Hepatocyte (in vitro differentiated cells): ENCODE data around the gene RRP1. TPM values are rescaled to one million over a fixed set of nuclear protein-coding genes. Genes with fewer than 3 reads are reported as not detected.

Experiments
- DNase-seq: peaks from one replicate; pipeline ENCODE4 v3.0.0-alpha.2; 2016; ENCODE audit warnings: low spot score
- H2AFZ ChIP-seq: fragments of 200-600 bp; sonication (generic); 2 replicates; pipeline ENCODE4 v1.6.0; 2016; ENCODE audit warnings: antibody characterized with exemption, mild to moderate bottlenecking
- H3K27ac ChIP-seq: fragments of 200-600 bp; sonication (generic); 2 replicates; pipeline ENCODE4 v1.5.1; 2016; ENCODE audit warnings: mild to moderate bottlenecking
- H3K27me3 ChIP-seq: fragments of 200-600 bp; sonication (generic); 2 replicates; pipeline ENCODE4 v1.6.1; 2016
- H3K36me3 ChIP-seq: fragments of 200-600 bp; sonication (generic); replicated peaks from 2 replicates; pipeline ENCODE4 v1.5.1; 2016; ENCODE audit warnings: low read depth; ENCODE audit not compliant: insufficient read depth
- H3K4me1 ChIP-seq: fragments of 200-600 bp; sonication (generic); 2 replicates; pipeline ENCODE4 v1.5.1; 2016; ENCODE audit warnings: mild to moderate bottlenecking, moderate library complexity; ENCODE audit not compliant: insufficient read depth
- H3K4me2 ChIP-seq: fragments of 200-600 bp; sonication (generic); 2 replicates; pipeline ENCODE4 v1.6.0; 2016
- H3K4me3 ChIP-seq: fragments of 200-600 bp; sonication (generic); 2 replicates; pipeline ENCODE4 v1.5.1; 2016; ENCODE audit warnings: mild to moderate bottlenecking
- H3K79me2 ChIP-seq: fragments of 200-600 bp; sonication (generic); 2 replicates; pipeline ENCODE4 v1.6.0; 2017; ENCODE audit warnings: mild to moderate bottlenecking
- H3K9me2 ChIP-seq: fragments of 200-600 bp; sonication (generic); replicated peaks from 2 replicates; pipeline ENCODE4 v1.6.0; 2017; ENCODE audit warnings: mild to moderate bottlenecking; ENCODE audit not compliant: insufficient read depth
- H3K9me3 ChIP-seq: fragments of 200-600 bp; sonication (generic); 2 replicates; pipeline ENCODE4 v1.5.1; 2016; ENCODE audit warnings: low read depth, mild to moderate bottlenecking
- H4K20me1 ChIP-seq: fragments of 200-600 bp; sonication (generic); 2 replicates; pipeline ENCODE4 v1.6.0; 2016; ENCODE audit warnings: mild to moderate bottlenecking; ENCODE audit not compliant: insufficient read depth, poor library complexity, severe bottlenecking
- EZH2 ChIP-seq: fragments of 200-600 bp; sonication (generic); IDR thresholded peaks from 2 replicates; pipeline ENCODE4 v1.6.1; 2016; ENCODE audit warnings: antibody characterized with exemption, mild to moderate bottlenecking, borderline replicate concordance
- EZH2phosphoT487 ChIP-seq: fragments of 200-600 bp; sonication (generic); IDR thresholded peaks from one replicate; pipeline ENCODE4 v1.6.1; 2018; ENCODE audit warnings: antibody characterized with exemption, mild to moderate bottlenecking, low read depth, moderate library complexity; ENCODE audit not compliant: unreplicated experiment, severe bottlenecking
- WGBS: methylation state at CpG from one replicate; pipeline ENCODE4 v1.1.6; 2016; ENCODE audit warnings: low lambda C conversion rate; ENCODE audit errors: missing lambda C conversion rate; 5-methylcytosine and 5-hydroxymethylcytosine counted together
- polyA plus RNA-seq: library from polyadenylated mRNA; unstranded; fragments of >200 nt; fragmentation: Nextera tagmentation; extraction: Ambion mirVana; gene quantifications from 2 replicates; pipeline ENCODE4 v1.2.1, GENCODE V29; 2016
- total RNA-seq: library from RNA; depleted of rRNA; stranded (reverse); fragments of >200 nt; gene quantifications from 2 replicates; pipeline ENCODE4 v1.2.3, GENCODE V29; 2014
- TF ChIP-seq, protein P1 (sequence below): fragments of 200-600 bp; sonication (generic); IDR thresholded peaks from 2 replicates; pipeline ENCODE4 v1.5.1; 2016; ENCODE audit warnings: antibody characterized with exemption, mild to moderate bottlenecking; ENCODE audit not compliant: poor library complexity

The RRP1 gene
- total and polyA plus RNA-seq, 2 experiments from 2014 or later = 24.1 to 32.0 TPM

DNA sequence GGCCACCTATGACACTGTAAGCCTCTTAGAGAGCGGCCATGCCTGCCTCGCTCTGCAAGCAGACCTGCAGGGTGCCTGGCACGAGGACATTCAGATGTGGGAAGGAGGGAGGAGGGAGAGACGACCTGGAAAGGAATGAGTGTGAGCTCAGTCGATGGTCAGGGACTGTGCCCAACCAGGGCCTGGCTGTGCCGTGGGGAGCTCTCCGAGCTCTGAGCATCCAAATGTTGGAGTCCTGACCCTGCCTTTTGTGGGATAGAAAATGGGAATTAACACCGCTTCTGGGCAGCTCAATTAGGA, 20.6 kb upstream of the RRP1 start:
- peak overlapping the region; percentile 97 for H3K27ac ChIP-seq

DNA sequence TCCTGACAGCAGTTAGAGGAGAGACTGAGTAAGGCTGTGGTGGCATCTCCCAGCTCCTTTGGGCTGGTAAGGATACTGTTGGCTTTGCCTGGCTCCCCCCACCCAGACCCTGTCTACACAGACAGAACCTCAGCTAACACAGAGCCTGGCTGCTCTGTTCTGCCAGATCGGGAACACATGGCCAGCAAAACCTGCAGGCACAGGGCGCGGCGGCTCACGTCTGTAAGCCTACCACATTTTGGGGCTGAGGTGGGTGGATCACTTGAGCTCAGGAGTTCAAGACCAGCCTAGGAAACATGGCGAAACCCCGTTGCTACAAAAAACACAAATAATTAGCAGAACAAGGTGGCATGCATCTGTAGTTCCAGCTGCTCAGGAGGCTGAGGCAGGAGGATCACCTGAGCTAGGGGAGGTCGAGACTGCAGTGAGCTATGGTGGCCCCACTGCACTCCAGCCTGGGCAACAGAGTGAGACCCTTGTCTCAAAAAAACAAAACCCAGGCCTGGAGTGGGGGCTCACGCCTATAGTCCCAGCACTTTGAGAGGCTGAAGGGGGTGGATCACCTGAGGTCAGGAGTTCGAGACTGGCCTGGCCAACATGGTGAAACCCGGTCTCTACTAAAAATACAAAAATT, 19.9 kb upstream of the RRP1 start:
- DNase-seq = no peak
- WGBS = 95% methylated on average over 11 of the region's 11 CpGs
- no peak overlapping the region for H3K4me3 ChIP-seq
- no peak overlapping the region for H3K4me2 ChIP-seq
- H4K20me1 ChIP-seq = peaks cover 7% of the 10 kb centered on the region
- no peaks in the 10 kb centered on the region for H3K36me3 ChIP-seq
- no peaks in the 10 kb centered on the region for H3K27me3 ChIP-seq
- no peaks in the 10 kb centered on the region for H3K9me3 ChIP-seq
- H3K79me2 ChIP-seq = peaks cover 12% of the 10 kb centered on the region
- TF ChIP-seq, protein P1, sequence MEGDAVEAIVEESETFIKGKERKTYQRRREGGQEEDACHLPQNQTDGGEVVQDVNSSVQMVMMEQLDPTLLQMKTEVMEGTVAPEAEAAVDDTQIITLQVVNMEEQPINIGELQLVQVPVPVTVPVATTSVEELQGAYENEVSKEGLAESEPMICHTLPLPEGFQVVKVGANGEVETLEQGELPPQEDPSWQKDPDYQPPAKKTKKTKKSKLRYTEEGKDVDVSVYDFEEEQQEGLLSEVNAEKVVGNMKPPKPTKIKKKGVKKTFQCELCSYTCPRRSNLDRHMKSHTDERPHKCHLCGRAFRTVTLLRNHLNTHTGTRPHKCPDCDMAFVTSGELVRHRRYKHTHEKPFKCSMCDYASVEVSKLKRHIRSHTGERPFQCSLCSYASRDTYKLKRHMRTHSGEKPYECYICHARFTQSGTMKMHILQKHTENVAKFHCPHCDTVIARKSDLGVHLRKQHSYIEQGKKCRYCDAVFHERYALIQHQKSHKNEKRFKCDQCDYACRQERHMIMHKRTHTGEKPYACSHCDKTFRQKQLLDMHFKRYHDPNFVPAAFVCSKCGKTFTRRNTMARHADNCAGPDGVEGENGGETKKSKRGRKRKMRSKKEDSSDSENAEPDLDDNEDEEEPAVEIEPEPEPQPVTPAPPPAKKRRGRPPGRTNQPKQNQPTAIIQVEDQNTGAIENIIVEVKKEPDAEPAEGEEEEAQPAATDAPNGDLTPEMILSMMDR = no peak
- TF ChIP-seq EZH2 (no peak), EZH2phosphoT487 (no peak)
- H3K4me1 ChIP-seq = peaks cover 20% of the 10 kb centered on the region
- H2AFZ ChIP-seq = no peak overlapping the region
- H3K27ac ChIP-seq = peak overlapping the region; percentile 97
- no peaks in the 10 kb centered on the region for H3K9me2 ChIP-seq

More for the DNA sequence above, 20.6 kb upstream of the RRP1 start:
- Histone ChIP-seq H3K9me2 (no peaks in the 10 kb centered on the region), H3K4me3 (no peak overlapping the region), H3K9me3 (no peaks in the 10 kb centered on the region), H3K4me2 (peak overlapping the region; percentile 44), H3K36me3 (no peaks in the 10 kb centered on the region), H3K4me1 (peaks cover 20% of the 10 kb centered on the region), H3K27me3 (no peaks in the 10 kb centered on the region), H3K79me2 (peaks cover 6% of the 10 kb centered on the region), H2AFZ (no peak overlapping the region), H4K20me1 (peaks cover 2% of the 10 kb centered on the region)
- DNase-seq = no peak
- 71% methylated on average over 8 of the region's 8 CpGs for WGBS
- no peak for TF ChIP-seq EZH2
- TF ChIP-seq, protein P1 = no peak
- TF ChIP-seq EZH2phosphoT487 = no peak

DNA sequence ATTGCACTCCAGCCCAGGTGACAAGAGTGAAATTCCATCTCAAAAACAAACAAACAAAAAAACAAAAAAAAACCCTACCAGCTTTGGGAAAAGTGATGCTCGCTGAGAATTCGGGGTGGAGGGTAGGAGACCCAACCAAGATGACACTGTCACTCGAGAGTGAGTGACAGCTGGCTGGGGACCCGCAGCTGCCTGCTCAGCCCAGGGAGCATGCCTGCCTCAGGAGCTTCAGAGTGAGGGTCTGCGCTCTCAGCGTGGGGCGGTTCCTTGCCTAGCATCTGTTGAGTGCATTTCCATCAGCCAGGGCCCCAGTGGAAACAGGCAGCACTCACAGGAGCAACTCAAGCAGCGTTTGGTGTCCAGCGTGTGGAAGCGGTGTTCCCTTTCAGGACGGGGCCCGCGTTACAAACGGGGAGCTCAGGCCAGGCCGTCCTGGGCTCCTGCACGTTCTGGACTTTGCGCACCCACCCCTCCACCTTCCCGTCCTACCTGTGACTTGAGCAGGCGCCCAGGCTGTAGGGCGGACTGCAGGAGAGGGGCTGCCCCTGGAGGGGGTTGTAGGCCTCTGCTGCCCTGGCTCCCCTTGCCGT, 19.2 kb upstream of the RRP1 start:
- no peaks in the 10 kb centered on the region for H3K9me2 ChIP-seq
- no peak overlapping the region for H3K4me3 ChIP-seq
- no peak for TF ChIP-seq EZH2
- TF ChIP-seq EZH2phosphoT487 = no peak
- TF ChIP-seq, protein P1 = no peak
- no peaks in the 10 kb centered on the region for H3K9me3 ChIP-seq
- WGBS = 98% methylated on average over 21 of the region's 21 CpGs
- H4K20me1 ChIP-seq = peaks cover 12% of the 10 kb centered on the region
- no peak overlapping the region for H3K4me2 ChIP-seq
- H3K36me3 ChIP-seq = no peaks in the 10 kb centered on the region
- DNase-seq = no peak
- H3K27ac ChIP-seq = no peak overlapping the region
- no peaks in the 10 kb centered on the region for H3K27me3 ChIP-seq
- peaks cover 26% of the 10 kb centered on the region for H3K4me1 ChIP-seq
- H2AFZ ChIP-seq = no peak overlapping the region
- peaks cover 19% of the 10 kb centered on the region for H3K79me2 ChIP-seq
